Upper lobe of left lung (tissue), 6 donors: ENCODE results near the gene GIMD1. TPM values are rescaled to one million over a fixed set of nuclear protein-coding genes. Genes with fewer than 3 reads are reported as not detected.
A peak's percentile ranks its signal among the peaks of the same experiment; 100 is the strongest.
"Not testable (repeated sequence)": the region's sequence is repeated elsewhere in the genome, so short reads cannot be mapped to it uniquely, and the experiment has no call there.

Source experiments
- ATAC-seq, 2 donors: fragments of 200-7000 bp; cut with Tn5 transposase; one replicate each; pipeline ENCODE4 v1.9.1; 2022; ENCODE audit warnings: mild to moderate bottlenecking in 2 of 2, moderate library complexity in 2 of 2; ENCODE audit not compliant: low FRiP score in 2 of 2
- DNase-seq, 2 donors: peaks; one replicate each; pipeline ENCODE4 v3.0.0-alpha.2; 2019 to 2020
- H3K27ac ChIP-seq, 4 donors: fragments of 200-600 bp; sonication (generic); one replicate each; pipeline ENCODE4 v1.5.1; 2016 to 2019
- H3K27me3 ChIP-seq, 4 donors: fragments of 200-600 bp; sonication (generic); one replicate each; pipeline ENCODE4 v1.5.1; 2017 to 2019
- H3K36me3 ChIP-seq, 4 donors: fragments of 200-600 bp; sonication (generic); one replicate each; pipeline ENCODE4 v1.5.1; 2016 to 2019
- H3K4me1 ChIP-seq, 4 donors: fragments of 200-600 bp; sonication (generic); one replicate each; pipeline ENCODE4 v1.5.1; 2018 to 2019
- H3K4me3 ChIP-seq, 4 donors: fragments of 200-600 bp; sonication (generic); one replicate each; pipeline ENCODE4 v1.5.1; 2017 to 2019; ENCODE audit warnings: mild to moderate bottlenecking in 2 of 4, moderate library complexity in 1 of 4
- H3K9me3 ChIP-seq, 4 donors: fragments of 200-600 bp; sonication (generic); one replicate each; pipeline ENCODE4 v1.5.1; 2018 to 2019
- EP300 ChIP-seq, 4 donors: sonication (generic); formaldehyde crosslinking; IDR thresholded peaks; one replicate each; pipeline ENCODE4 v1.5.1; 2017; ENCODE audit warnings: antibody characterized with exemption in 4 of 4, control low read depth in 2 of 4
- POLR2A ChIP-seq, 4 donors: fragments of 450-650 bp; IDR thresholded peaks; one replicate each; pipeline ENCODE4 v1.5.1; 2016 to 2017; ENCODE audit warnings: antibody characterized with exemption in 4 of 4, mild to moderate bottlenecking in 2 of 4
- POLR2AphosphoS5 ChIP-seq, 2 donors: sonication (generic); formaldehyde crosslinking; IDR thresholded peaks; one replicate each; pipeline ENCODE4 v1.5.1; 2017; ENCODE audit warnings: antibody characterized with exemption in 2 of 2
- WGBS, 2 donors: methylation state at CpG; one replicate each; pipeline ENCODE4 v1.1.5; 2017 to 2018; 5-methylcytosine and 5-hydroxymethylcytosine counted together
- total RNA-seq, 6 donors: library from RNA; depleted of rRNA in 4 of 6; stranded (reverse); fragments of >200 nt in 4 of 6; gene quantifications; one replicate each; pipeline versions ENCODE4 v1.1.0 to v1.2.1, GENCODE V29; 2016 to 2021
- TF ChIP-seq, protein P1 (sequence below), 6 experiments: fragments of 450-650 bp in 4 of 6; fragments of 200-600 bp in 2 of 6; sonication (generic) in 2 of 6; IDR thresholded peaks; one replicate each; pipeline ENCODE4 v1.5.1; 2016 to 2019; ENCODE audit warnings: antibody characterized with exemption in 6 of 6
- donor health status: DM: no; HTN: no; CAD: no; lungs with moderate emphysema.
- donor health status: DM: no; HTN: yes; CAD: no; lungs with severe emphysema.

The GIMD1 gene
- total RNA-seq, 6 donors from 2014 or later, result not detected

DNA sequence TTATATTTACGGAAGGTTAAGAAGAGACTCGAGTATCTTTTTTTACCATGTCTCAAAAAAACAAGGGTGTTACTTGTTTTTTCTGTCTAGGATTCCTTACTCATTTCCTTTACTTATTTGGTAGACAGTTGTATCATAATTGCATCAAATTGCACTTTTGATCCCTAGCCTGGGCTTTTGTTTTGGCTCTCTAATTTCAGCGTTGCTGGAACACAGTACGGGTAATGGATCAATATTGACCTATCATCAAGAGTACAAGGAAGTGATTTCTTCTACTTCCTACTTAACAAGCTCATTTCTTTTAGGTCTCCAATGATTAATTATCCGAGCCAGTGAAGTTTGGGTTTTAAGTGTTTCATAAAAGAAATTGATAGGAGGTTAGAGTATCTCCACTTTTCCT, 35.4 kb downstream of the GIMD1 start:
- no peaks in the 10 kb centered on the region for H3K9me3 ChIP-seq
- no peak for ATAC-seq
- peaks cover under 1 to 94% (median 29%) of the 10 kb centered on the region in 4 donors for H3K36me3 ChIP-seq
- no peak overlapping the region for H3K4me3 ChIP-seq
- TF ChIP-seq EP300 (IDR thresholded peaks at IDR 0.05), result no peak
- no peak for TF ChIP-seq POLR2AphosphoS5 (IDR thresholded peaks at IDR 0.05)
- TF ChIP-seq, protein P1, sequence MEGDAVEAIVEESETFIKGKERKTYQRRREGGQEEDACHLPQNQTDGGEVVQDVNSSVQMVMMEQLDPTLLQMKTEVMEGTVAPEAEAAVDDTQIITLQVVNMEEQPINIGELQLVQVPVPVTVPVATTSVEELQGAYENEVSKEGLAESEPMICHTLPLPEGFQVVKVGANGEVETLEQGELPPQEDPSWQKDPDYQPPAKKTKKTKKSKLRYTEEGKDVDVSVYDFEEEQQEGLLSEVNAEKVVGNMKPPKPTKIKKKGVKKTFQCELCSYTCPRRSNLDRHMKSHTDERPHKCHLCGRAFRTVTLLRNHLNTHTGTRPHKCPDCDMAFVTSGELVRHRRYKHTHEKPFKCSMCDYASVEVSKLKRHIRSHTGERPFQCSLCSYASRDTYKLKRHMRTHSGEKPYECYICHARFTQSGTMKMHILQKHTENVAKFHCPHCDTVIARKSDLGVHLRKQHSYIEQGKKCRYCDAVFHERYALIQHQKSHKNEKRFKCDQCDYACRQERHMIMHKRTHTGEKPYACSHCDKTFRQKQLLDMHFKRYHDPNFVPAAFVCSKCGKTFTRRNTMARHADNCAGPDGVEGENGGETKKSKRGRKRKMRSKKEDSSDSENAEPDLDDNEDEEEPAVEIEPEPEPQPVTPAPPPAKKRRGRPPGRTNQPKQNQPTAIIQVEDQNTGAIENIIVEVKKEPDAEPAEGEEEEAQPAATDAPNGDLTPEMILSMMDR (IDR thresholded peaks at IDR 0.05), result no peak
- no peak for TF ChIP-seq POLR2A (IDR thresholded peaks at IDR 0.05)
- H3K27me3 ChIP-seq, result no peaks in the 10 kb centered on the region
- H3K4me1 ChIP-seq, result no peaks in the 10 kb centered on the region
- DNase-seq, result no peak
- H3K27ac ChIP-seq, result no peak overlapping the region
- 88 to 90% methylated on average over 5 of the region's 5 CpGs for WGBS, 2 donors

DNA sequence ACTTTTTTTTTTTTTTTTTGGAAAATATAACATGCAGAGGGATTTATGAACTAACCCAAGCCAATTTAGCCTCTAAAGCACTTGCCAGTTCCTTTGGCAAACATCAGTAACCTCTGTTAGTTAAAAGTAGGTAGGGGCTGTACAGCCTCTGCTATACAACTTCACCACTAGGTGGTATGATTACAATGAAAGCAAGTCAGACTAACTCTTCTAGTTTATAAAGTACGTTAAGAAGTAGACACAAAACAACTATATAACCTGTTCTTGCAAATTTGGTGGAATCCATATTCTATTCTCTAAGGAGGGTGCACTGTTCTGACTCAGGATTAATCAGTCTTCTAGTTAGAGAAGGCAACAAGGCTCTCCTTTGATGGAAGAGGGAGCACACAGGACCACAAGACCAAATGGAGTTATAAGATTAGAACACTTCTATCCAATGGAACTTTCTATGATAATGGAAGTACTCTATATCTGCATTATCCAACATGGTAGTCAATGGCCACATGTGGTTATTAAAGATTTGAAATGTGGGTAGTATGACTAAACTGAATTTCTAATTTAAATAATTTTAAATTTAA, 39.4 kb downstream of the GIMD1 start:
- H3K27me3 ChIP-seq, result no peaks in the 10 kb centered on the region
- 19 to 30% methylated on average over 1 of the region's 1 CpG for WGBS, 2 donors
- H3K4me1 ChIP-seq, result no peaks in the 10 kb centered on the region
- peak in 1 of 2 donors; percentile 45 for ATAC-seq
- no peak for DNase-seq
- peaks cover 13 to 96% (median 26%) of the 10 kb centered on the region in 4 donors for H3K36me3 ChIP-seq
- H3K4me3 ChIP-seq, result no peak overlapping the region
- TF ChIP-seq EP300 (IDR thresholded peaks at IDR 0.05), result no peak
- TF ChIP-seq, protein P1 (IDR thresholded peaks at IDR 0.05), result peak in 5 of 6 experiments; percentile 14 to 43 (median 35)
- TF ChIP-seq POLR2A (IDR thresholded peaks at IDR 0.05), result no peak
- TF ChIP-seq POLR2AphosphoS5 (IDR thresholded peaks at IDR 0.05), result no peak
- H3K9me3 ChIP-seq, result no peaks in the 10 kb centered on the region
- H3K27ac ChIP-seq, result no peak overlapping the region

DNA sequence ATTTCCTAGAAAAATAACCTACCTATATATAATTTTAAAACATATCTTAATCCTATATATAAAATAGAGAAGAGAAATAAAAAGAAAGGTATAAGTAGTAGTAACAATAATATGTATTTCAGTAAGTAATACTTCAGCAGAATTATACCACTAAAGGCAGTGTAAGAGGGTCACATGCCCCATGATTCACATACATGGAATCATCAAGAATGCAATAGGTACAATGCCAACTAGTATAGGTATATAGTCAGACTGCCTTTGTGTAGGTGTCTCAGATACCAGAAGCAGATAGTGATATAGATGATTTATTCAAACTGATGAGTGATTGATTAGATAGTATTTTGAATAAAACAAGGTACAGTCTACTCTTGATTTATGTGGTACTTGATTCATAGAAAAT, 42.8 kb downstream of the GIMD1 start:
- no peak for TF ChIP-seq EP300 (IDR thresholded peaks at IDR 0.05)
- H3K9me3 ChIP-seq, result no peaks in the 10 kb centered on the region
- peaks cover 0 to 4% (median 2%) of the 10 kb centered on the region in 4 donors for H3K4me1 ChIP-seq
- no peak overlapping the region for H3K27ac ChIP-seq
- no peak overlapping the region for H3K4me3 ChIP-seq
- ATAC-seq, result no peak
- DNase-seq, result no peak
- no peaks in the 10 kb centered on the region for H3K27me3 ChIP-seq
- H3K36me3 ChIP-seq, result peaks cover 13 to 69% (median 25%) of the 10 kb centered on the region in 4 donors

DNA sequence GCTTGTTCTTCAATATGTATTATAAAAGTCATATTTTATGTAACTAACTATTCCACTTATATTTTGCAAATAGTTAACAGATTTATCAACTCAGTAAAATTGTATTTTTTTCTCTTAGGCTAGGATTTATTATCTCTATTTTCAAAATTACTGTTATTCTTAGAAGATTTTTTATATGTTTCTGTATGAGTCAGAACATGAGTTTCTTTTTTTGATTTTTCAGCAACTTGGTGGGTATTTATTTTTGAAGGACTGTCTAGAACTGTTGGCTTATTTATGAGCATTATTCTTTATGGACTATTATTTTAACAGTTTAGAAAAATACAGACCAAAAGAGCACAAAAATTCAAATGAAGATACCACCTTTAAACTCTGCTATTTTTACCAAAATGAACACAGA, 45.5 kb downstream of the GIMD1 start:
- H3K27ac ChIP-seq, result no peak overlapping the region
- no peak overlapping the region for H3K4me3 ChIP-seq
- H3K36me3 ChIP-seq, result peaks cover 12 to 42% (median 21%) of the 10 kb centered on the region in 4 donors
- DNase-seq (no peak), ATAC-seq (no peak)
- H3K4me1 ChIP-seq, result peaks cover 5 to 10% (median 7%) of the 10 kb centered on the region in 4 donors
- H3K27me3 ChIP-seq, result no peaks in the 10 kb centered on the region
- no peaks in the 10 kb centered on the region for H3K9me3 ChIP-seq
- TF ChIP-seq POLR2A (IDR thresholded peaks at IDR 0.05) (no peak), POLR2AphosphoS5 (IDR thresholded peaks at IDR 0.05) (no peak), EP300 (IDR thresholded peaks at IDR 0.05) (no peak)
- TF ChIP-seq, protein P1 (IDR thresholded peaks at IDR 0.05), result no peak

DNA sequence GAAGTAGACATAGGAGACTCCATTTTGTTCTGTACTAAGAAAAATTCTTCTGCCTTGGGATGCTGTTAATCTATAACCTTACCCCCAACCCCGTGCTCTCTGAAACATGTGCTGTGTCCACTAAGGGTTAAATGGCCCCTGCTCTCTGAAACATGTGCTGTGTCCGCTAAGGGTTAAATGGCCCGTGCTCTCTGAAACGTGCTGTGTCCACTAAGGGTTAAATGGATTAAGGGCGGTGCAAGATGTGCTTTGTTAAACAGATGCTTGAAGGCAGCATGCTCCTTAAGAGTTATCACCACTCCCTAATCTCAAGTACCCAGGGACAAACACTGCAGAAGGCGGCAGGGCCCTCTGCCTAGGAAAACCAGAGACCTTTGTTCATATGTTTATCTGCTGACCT, 46.8 kb downstream of the GIMD1 start:
- H3K27ac ChIP-seq, ATAC-seq, H3K4me3 ChIP-seq, DNase-seq, H3K27me3 ChIP-seq, H3K9me3 ChIP-seq: not testable (repeated sequence)
- Histone ChIP-seq H3K4me1 (peaks cover 17 to 21% (median 18%) of the 10 kb centered on the region in 4 donors), H3K36me3 (peaks cover 2 to 29% (median 10%) of the 10 kb centered on the region in 4 donors)
- 75 to 80% methylated on average over 6 of the region's 6 CpGs for WGBS, 2 donors

DNA sequence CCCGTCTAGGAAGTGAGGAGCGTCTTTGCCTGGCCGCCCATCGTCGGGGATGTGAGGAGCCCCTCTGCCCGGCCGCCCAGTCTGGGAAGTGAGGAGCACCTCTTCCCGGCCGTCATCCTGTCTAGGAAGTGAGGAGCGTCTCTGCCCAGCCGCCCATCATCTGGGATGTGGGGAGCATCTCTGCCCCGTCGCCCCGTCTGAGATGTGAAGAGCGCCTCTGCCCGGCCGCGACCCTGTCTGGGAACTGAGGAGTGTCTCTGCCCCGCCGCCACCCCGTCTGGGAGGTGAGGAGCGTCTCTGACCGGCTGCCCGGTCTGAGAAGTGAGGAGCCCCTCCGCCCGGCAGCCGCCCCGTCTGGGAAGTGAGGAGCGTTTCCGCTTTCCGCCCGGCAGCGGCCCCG, 47.4 kb downstream of the GIMD1 start:
- Histone ChIP-seq H3K4me1 (peaks cover 17 to 21% (median 18%) of the 10 kb centered on the region in 4 donors), H3K36me3 (peaks cover 0 to 23% (median 8%) of the 10 kb centered on the region in 4 donors)
- 99 to 100% methylated on average over 4 to 33 of the region's 34 CpGs for WGBS, 2 donors
- H3K27me3 ChIP-seq, H3K27ac ChIP-seq, H3K4me3 ChIP-seq, H3K9me3 ChIP-seq, ATAC-seq: not testable (repeated sequence)
- DNase-seq, result peak in 1 of 2 donors; percentile 78
